Renal cortex interstitium (tissue), 11 donors: ENCODE data around the gene CHRD. TPM values are rescaled to one million over a fixed set of nuclear protein-coding genes. Genes with fewer than 3 reads are reported as not detected.
A peak's percentile ranks its signal among the peaks of the same experiment; 100 is the strongest.

ENCODE experiments used
- DNase-seq, 11 donors: peaks; one replicate each; pipeline ENCODE4 v3.0.0-alpha.2; 2013; ENCODE audit warnings: low read depth in 9 of 11, low spot score in 4 of 11; ENCODE audit errors: extremely low read depth in 1 of 11
- polyA plus RNA-seq, 3 donors: library from polyadenylated mRNA; unstranded; fragments of 120-200 nt; gene quantifications; one replicate each; pipeline ENCODE4 v1.2.1, GENCODE V29; 2013; ENCODE audit not compliant: insufficient read length in 3 of 3

The CHRD gene
- polyA plus RNA-seq, 3 donors = 10.5 to 19.0 (median 14.2) TPM

- DNase-seq = no peak
Observed at GRCh38 chr3:184377374-184377773, 2.5 kb upstream of the CHRD start.

- DNase-seq = no peak
Observed at GRCh38 chr3:184377882-184378445, 1.9 kb upstream of the CHRD start, which contains the start of gene THPO. Gene THPO, minus strand, starts transcription at chr3:184378207. Its CDS starts 1,948 bp downstream, at chr3:184376259.

GRCh38 chr3:184378651-184379357 is 1.1 kb upstream of the CHRD start:
- no peak for DNase-seq

- DNase-seq = peak in 1 of 11 donors; percentile 65
Observed at GRCh38 chr3:184380185-184380626, 352 bp downstream of the CHRD start.

- DNase-seq = no peak
Observed at GRCh38 chr3:184380627-184381260, 890 bp downstream of the CHRD start.

GRCh38 chr3:184381261-184382224 is 1.7 kb downstream of the CHRD start:
- DNase-seq = no peak

GRCh38 chr3:184382326-184383032 is 2.6 kb downstream of the CHRD start:
- no peak for DNase-seq

GRCh38 chr3:184383033-184383740 is 3.3 kb downstream of the CHRD start:
- DNase-seq = no peak

GRCh38 chr3:184384342-184384741 is 4.5 kb downstream of the CHRD start:
- no peak for DNase-seq

- no peak for DNase-seq
Observed at GRCh38 chr3:184384856-184385422, 5.1 kb downstream of the CHRD start.

- DNase-seq = no peak
Observed at GRCh38 chr3:184386047-184386806, 6.4 kb downstream of the CHRD start.

GRCh38 chr3:184387174-184387714 is 7.4 kb downstream of the CHRD start:
- DNase-seq = no peak

GRCh38 chr3:184388164-184388935 is 8.5 kb downstream of the CHRD start:
- no peak for DNase-seq

GRCh38 chr3:184388936-184389230 is 9.0 kb downstream of the CHRD start:
- DNase-seq = no peak

GRCh38 chr3:184389384-184389783 is 9.5 kb downstream of the CHRD start:
- no peak for DNase-seq

GRCh38 chr3:184389935-184390528 is 10.2 kb downstream of the CHRD start:
- no peak for DNase-seq
